SJCRH30 (cell line): Measurements from ENCODE around the gene C18orf63. TPM values are rescaled to one million over a fixed set of nuclear protein-coding genes. Genes with fewer than 3 reads are reported as not detected.

ENCODE experiments used
- DNase-seq, 2 experiments: peaks; one replicate each; pipeline ENCODE4 v3.0.0-alpha.2; 2015 to 2020
- H3K27ac ChIP-seq: fragments of 250-450 bp; sonication (Bioruptor Pico); 2 replicates; pipeline ENCODE4 v1.5.1; 2020; ENCODE audit warnings: mild to moderate bottlenecking, moderate library complexity
- H3K27me3 ChIP-seq: fragments of 250-450 bp; sonication (Bioruptor Pico); 2 replicates; pipeline ENCODE4 v1.5.1; 2020; ENCODE audit warnings: mild to moderate bottlenecking, moderate library complexity
- H3K36me3 ChIP-seq: fragments of 250-450 bp; sonication (Bioruptor Pico); 2 replicates; pipeline ENCODE4 v1.5.1; 2020; ENCODE audit warnings: mild to moderate bottlenecking, moderate library complexity
- H3K4me1 ChIP-seq: fragments of 250-450 bp; sonication (Bioruptor Pico); 2 replicates; pipeline ENCODE4 v1.5.1; 2020; ENCODE audit warnings: mild to moderate bottlenecking, moderate library complexity
- H3K4me3 ChIP-seq: fragments of 250-450 bp; sonication (Bioruptor Pico); 2 replicates; pipeline ENCODE4 v1.5.1; 2020; ENCODE audit warnings: mild to moderate bottlenecking, moderate library complexity
- H3K9me3 ChIP-seq: fragments of 250-450 bp; sonication (Bioruptor Pico); replicated peaks from 2 replicates; pipeline ENCODE4 v1.5.1; 2020; ENCODE audit warnings: mild to moderate bottlenecking, moderate library complexity
- total RNA-seq: library from RNA; depleted of rRNA; stranded (reverse); fragments of >200 nt; shearing (Covaris generic); gene quantifications from 2 replicates; pipeline ENCODE4 v1.2.3, GENCODE V29; 2014; rRNA removed

Gene C18orf63
- not detected in 2 replicates for total RNA-seq

DNA sequence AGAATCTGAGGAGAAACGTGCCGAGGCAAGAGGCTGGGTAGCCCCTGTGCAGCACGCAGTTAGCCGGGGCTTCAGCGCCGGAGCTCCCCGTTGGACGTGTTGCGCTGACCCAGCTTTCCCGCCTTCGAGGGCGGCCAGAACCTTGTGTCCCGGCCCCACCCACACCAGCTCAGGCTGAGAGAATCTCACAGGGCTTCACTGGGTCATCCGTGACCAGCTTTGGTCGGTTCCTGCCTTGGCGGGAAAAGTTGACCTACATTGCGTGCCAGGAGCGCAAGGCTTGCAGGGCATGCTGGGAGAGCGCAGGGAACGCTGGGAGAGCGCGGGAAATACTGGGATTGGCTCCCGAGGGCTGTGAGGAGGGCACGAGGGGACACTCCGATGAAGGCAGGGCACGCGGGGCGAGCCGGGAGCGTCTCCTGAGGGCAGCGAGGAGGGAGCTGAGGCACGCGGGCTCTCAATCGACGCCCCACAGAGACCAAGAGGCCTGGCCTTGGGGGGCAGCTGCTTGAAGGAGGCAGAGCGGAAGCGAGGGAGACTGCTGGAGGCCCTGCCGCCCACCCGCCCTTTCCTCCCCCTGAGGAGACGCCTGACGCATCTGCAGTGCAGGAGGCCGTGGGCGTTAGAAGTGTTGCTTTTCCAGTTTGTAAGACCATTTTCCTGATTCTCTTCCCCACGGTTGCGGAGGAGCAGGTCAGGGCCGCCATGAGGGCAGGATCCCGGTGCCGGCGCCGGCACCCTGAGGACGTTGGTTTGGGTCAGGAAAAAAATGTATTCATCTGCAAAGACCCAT is at the start of gene C18orf63:
TSS of gene C18orf63 (plus strand) at position 376 of the 793 bp plus-strand sequence. CDS start 2,027 bp downstream, outside the sequence.
- Histone ChIP-seq H3K27me3 (no peaks in the 10 kb centered on the region), H3K4me3 (no peak within 1 kb of the TSS), H3K9me3 (no peaks in the 10 kb centered on the region), H3K27ac (peak within 1 kb of the TSS; percentile 35), H3K4me1 (peaks cover 3% of the 10 kb centered on the region; the same call in 1 of the 2 replicates), H3K36me3 (no peaks in the 10 kb centered on the region)
- DNase-seq, result no peak

- H3K27ac ChIP-seq, result no peak overlapping the region
- no peak for DNase-seq
Measured at GRCh38 chr18:74266161-74266560, 49.5 kb upstream of the C18orf63 start.

DNA sequence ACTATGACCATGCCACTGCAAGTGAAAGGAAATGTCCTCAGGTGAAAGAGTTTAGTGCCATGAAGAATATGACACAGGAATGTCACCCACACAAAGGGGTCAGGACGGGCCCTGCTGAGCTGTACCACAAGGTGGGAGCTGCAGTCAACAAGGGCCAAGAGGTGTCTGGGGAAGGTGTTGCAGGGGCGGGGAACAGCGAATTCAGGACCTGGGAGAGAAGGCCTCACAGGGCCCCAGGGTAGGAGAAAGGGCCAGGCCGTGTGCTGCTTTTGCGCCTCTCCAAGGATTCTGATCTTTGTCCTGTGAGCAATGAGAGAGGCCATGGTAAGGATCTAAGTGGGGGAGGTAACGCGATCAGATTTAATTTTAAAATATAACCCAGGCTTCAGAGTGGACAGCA is 47.5 kb upstream of the C18orf63 start:
- Histone ChIP-seq H3K27me3 (no peaks in the 10 kb centered on the region), H3K27ac (no peak overlapping the region), H3K9me3 (no peaks in the 10 kb centered on the region), H3K4me1 (no peaks in the 10 kb centered on the region), H3K36me3 (no peaks in the 10 kb centered on the region), H3K4me3 (no peak overlapping the region)
- no peak for DNase-seq

More at GRCh38 chr18:74266161-74266560, 49.5 kb upstream of the C18orf63 start:
- Histone ChIP-seq H3K4me1 (no peaks in the 10 kb centered on the region), H3K9me3 (no peaks in the 10 kb centered on the region), H3K27me3 (no peaks in the 10 kb centered on the region), H3K36me3 (no peaks in the 10 kb centered on the region), H3K4me3 (no peak overlapping the region)

DNA sequence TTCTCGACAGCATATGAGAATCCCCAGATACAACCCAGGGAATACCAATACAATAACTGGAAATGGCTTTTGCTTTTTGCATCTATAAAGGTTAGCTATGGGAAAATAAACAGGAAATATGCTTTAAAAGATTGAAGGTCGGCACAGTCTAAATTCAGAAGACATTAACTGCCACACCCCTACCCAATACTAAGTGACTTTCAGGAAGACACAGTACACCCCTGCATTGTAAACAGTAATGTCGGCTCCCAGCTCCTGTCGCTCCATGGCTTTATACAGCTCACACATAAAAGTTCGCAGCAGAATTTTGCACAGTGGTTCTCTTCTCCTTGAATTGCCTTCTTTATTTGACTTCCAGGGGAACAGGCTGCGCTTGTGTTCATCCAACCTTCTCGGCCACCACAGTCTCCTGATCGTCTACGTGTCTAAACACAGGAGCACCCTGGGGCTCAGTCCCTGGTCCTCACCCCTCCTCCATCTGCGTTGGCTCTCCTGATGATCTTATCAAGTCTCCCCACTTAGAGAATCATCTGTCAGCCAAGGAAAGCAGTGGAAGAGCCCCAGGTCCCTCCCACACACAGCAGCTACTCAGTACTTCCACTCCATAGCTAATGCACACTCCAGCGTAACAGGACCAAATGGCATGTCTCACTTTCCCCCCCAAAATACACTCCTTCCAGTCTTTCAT is 46.6 kb upstream of the C18orf63 start:
- H3K27ac ChIP-seq, result no peak overlapping the region
- no peaks in the 10 kb centered on the region for H3K9me3 ChIP-seq
- no peak for DNase-seq
- H3K27me3 ChIP-seq, result no peaks in the 10 kb centered on the region
- H3K4me3 ChIP-seq, result no peak overlapping the region
- H3K36me3 ChIP-seq, result no peaks in the 10 kb centered on the region
- no peaks in the 10 kb centered on the region for H3K4me1 ChIP-seq

DNA sequence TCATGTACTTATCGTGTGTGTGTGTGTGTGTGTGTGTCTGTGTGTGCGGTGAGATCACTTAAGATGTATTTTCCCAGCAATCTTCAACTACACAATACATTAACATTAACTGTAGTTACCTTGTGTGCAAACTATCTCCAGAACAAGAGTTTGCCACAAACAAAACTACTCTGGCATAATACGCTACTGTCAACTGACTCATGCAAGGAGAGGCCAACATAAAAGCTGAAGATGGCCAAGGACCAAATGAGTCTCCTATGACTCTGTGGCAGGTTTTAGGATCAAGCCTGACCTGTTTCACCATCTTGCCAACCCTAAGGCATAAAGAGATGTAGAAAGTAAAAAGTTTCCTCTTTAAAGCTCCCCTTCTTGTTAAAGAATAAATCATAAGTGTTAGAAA is 44.0 kb upstream of the C18orf63 start:
- Histone ChIP-seq H3K9me3 (no peaks in the 10 kb centered on the region), H3K27me3 (no peaks in the 10 kb centered on the region), H3K27ac (no peak overlapping the region), H3K4me3 (no peak overlapping the region), H3K4me1 (no peaks in the 10 kb centered on the region), H3K36me3 (no peaks in the 10 kb centered on the region)
- no peak for DNase-seq

- H3K9me3 ChIP-seq, result no peaks in the 10 kb centered on the region
- H3K27ac ChIP-seq, result no peak overlapping the region
- H3K4me3 ChIP-seq, result no peak overlapping the region
- no peaks in the 10 kb centered on the region for H3K27me3 ChIP-seq
- no peak for DNase-seq
- H3K36me3 ChIP-seq, result no peaks in the 10 kb centered on the region
- H3K4me1 ChIP-seq, result no peaks in the 10 kb centered on the region
Measured at GRCh38 chr18:74273394-74273793, 42.2 kb upstream of the C18orf63 start.

- H3K27ac ChIP-seq, result no peak overlapping the region
- 0 out of 2 replicates have a peak, but pooled peaks cover 3% of the 10 kb centered on the region for H3K4me1 ChIP-seq
- no peaks in the 10 kb centered on the region for H3K36me3 ChIP-seq
- H3K4me3 ChIP-seq, result no peak overlapping the region
- H3K9me3 ChIP-seq, result no peaks in the 10 kb centered on the region
- no peaks in the 10 kb centered on the region for H3K27me3 ChIP-seq
- DNase-seq, result no peak
Measured at GRCh38 chr18:74274700-74275099, 40.9 kb upstream of the C18orf63 start.

GRCh38 chr18:74275736-74276135 is 39.9 kb upstream of the C18orf63 start:
- Histone ChIP-seq H3K27me3 (no peaks in the 10 kb centered on the region), H3K4me3 (no peak overlapping the region), H3K27ac (no peak overlapping the region), H3K9me3 (no peaks in the 10 kb centered on the region), H3K4me1 (0 out of 2 replicates have a peak, but pooled peaks cover 3% of the 10 kb centered on the region), H3K36me3 (no peaks in the 10 kb centered on the region)
- DNase-seq, result no peak

DNA sequence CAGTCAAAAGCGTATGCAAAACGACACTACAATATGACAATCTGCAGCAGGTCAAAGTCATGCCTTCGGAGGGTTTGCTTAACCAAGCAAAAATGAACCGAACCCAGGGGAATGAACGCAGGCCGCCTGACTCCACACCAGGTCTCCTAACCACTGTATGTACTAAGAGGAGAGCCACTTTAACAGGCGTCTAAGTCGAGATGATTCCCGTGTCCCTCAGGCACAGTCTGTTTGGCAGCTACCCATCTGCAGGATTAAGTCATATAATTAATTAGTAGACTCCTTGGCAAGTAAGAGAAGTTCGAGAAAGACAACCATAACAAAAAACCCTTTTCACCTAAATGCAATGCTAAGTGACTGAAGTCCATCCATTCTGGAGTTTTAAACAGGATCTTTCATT is 39.0 kb upstream of the C18orf63 start:
- Histone ChIP-seq H3K27me3 (no peaks in the 10 kb centered on the region), H3K36me3 (no peaks in the 10 kb centered on the region), H3K4me3 (no peak overlapping the region), H3K4me1 (0 out of 2 replicates have a peak, but pooled peaks cover 3% of the 10 kb centered on the region), H3K27ac (no peak overlapping the region), H3K9me3 (no peaks in the 10 kb centered on the region)
- no peak for DNase-seq

DNA sequence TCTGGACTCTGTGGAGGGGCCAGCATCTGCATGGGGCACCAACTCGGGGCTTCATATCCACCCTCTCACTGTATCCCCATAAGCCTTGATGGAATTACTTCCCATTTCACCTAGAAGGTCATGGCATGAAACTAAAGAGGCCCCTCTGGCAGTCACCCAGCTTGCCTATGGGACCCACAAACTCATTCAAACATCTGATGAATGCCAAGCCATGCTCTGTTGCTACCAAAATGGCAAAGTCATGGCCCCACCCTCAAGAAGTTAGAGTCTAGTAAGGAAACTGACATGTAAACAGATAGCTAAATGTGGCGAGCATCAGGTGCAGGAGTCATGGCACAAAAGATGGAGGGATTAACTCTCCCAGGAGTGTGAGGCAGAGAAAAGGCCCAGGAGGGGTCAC is 38.3 kb upstream of the C18orf63 start:
- 0 out of 2 replicates have a peak, but pooled peaks cover 3% of the 10 kb centered on the region for H3K4me1 ChIP-seq
- no peak for DNase-seq

DNA sequence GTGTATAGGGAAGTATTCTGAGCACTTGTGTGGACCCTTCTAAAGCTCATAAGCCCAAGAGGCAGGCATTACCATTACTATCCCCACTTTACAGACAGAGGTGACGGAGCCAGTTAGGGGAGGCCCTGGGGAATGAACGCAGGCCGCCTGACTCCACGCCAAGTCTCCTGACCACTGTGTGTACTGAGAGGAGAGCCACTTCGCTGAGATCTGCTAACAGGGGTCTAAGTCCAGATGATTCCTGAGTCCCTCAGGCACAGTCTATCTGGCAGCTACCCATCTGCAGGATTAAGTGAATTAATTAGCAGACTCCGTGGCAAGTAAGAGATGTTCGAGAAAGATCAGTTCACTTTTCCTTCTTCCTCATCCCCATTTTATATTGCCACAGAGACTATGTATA is 37.6 kb upstream of the C18orf63 start:
- Histone ChIP-seq H3K36me3 (no peaks in the 10 kb centered on the region), H3K27ac (no peak overlapping the region), H3K4me1 (0 out of 2 replicates have a peak, but pooled peaks cover 3% of the 10 kb centered on the region), H3K9me3 (no peaks in the 10 kb centered on the region), H3K4me3 (no peak overlapping the region), H3K27me3 (no peaks in the 10 kb centered on the region)
- DNase-seq, result peak; percentile 25 to 38

More for the DNA sequence above, 38.3 kb upstream of the C18orf63 start:
- H3K27ac ChIP-seq, result no peak overlapping the region
- no peaks in the 10 kb centered on the region for H3K27me3 ChIP-seq
- H3K36me3 ChIP-seq, result no peaks in the 10 kb centered on the region
- H3K4me3 ChIP-seq, result no peak overlapping the region
- H3K9me3 ChIP-seq, result no peaks in the 10 kb centered on the region

GRCh38 chr18:74278983-74279382 is 36.7 kb upstream of the C18orf63 start:
- no peak overlapping the region for H3K4me3 ChIP-seq
- H3K4me1 ChIP-seq, result 0 out of 2 replicates have a peak, but pooled peaks cover 3% of the 10 kb centered on the region
- no peak for DNase-seq
- H3K27ac ChIP-seq, result no peak overlapping the region
- H3K36me3 ChIP-seq, result no peaks in the 10 kb centered on the region
- H3K9me3 ChIP-seq, result no peaks in the 10 kb centered on the region
- no peaks in the 10 kb centered on the region for H3K27me3 ChIP-seq

- 0 out of 2 replicates have a peak, but pooled peaks cover 3% of the 10 kb centered on the region for H3K4me1 ChIP-seq
- H3K36me3 ChIP-seq, result no peaks in the 10 kb centered on the region
- no peak for DNase-seq
- H3K27ac ChIP-seq, result no peak overlapping the region
- no peak overlapping the region for H3K4me3 ChIP-seq
- H3K27me3 ChIP-seq, result no peaks in the 10 kb centered on the region
- no peaks in the 10 kb centered on the region for H3K9me3 ChIP-seq
Measured at GRCh38 chr18:74281011-74281979, 34.3 kb upstream of the C18orf63 start.

DNA sequence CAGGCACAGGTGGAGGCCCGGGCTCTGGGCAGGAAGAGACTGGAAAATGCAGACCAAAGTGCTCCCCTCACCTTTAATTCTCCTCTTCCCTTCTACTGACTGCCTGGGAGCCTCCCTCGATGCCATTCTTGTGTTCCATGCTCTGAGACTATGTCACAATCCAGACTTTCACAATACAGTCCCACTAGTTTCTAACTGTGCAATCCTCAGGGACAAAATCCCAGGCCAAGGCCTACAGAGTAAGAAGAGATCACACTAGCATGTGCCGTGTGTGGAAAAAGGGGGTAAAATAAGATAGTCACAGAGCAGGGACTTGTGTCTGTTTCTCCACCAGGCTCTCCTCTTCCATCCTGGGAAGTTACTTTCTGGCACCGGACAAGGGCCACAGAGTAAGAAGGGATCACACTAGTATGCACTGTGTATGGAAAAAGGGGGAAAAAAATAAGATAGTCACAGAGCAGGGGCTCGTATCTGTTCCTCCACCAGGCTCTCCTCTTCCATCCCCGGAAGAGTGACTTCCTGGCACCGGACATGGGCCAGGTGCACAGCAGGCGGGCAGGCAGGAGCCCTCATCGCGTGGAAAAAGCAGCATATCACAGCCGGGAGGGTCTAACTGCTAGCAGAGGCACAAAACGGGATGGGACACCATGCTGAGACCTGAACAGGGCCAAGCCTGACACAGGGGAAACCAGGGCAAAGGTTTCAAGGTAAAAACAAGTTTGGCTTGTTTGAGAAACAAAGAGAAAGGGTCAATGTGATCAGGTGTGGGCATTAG is 33.5 kb upstream of the C18orf63 start:
- no peaks in the 10 kb centered on the region for H3K36me3 ChIP-seq

More for the DNA sequence above, 33.5 kb upstream of the C18orf63 start:
- Histone ChIP-seq H3K9me3 (no peaks in the 10 kb centered on the region), H3K4me3 (no peak overlapping the region), H3K27me3 (no peaks in the 10 kb centered on the region), H3K4me1 (0 out of 2 replicates have a peak, but pooled peaks cover 3% of the 10 kb centered on the region), H3K27ac (no peak overlapping the region)
- DNase-seq, result no peak
